ENCODE data around the gene CTNND1.

- no peak for TF ChIP-seq GATA3 (IDR thresholded peaks at IDR 0.05; ENCODE audit: low read depth, low read length)
- TF ChIP-seq GATA2 (IDR thresholded peaks at IDR 0.05; ENCODE audit: low read depth, low read length), result no peak
Measured at GRCh38 chr11:57779276-57779675, 17.7 kb downstream of the CTNND1 start.

All from SH-SY5Y (cell line).